ENCODE measurements around the gene MROH9.

DNA sequence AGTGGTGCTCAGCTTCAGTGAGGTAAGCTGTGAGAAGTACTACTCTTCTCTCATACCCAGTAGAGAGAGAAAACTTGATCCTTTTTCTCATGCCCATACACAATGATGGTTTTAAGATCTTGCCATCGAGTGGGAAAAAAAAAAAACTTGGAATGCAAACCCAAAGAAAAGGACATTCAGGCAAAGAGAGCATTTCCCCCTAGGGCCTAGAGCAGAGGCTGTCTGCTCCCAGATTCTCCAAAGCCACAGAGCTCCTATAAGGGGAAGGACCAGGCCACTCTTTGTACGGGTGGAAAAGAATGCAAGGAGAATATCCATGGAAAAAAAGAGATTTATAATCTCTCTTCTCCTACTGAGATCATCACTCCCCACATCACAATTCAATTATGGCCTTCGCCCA lies 34.9 kb downstream of the MROH9 start:
- TF ChIP-seq, protein P1, sequence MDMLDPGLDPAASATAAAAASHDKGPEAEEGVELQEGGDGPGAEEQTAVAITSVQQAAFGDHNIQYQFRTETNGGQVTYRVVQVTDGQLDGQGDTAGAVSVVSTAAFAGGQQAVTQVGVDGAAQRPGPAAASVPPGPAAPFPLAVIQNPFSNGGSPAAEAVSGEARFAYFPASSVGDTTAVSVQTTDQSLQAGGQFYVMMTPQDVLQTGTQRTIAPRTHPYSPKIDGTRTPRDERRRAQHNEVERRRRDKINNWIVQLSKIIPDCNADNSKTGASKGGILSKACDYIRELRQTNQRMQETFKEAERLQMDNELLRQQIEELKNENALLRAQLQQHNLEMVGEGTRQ (IDR thresholded peaks at IDR 0.05; ENCODE audit: low read depth, low read length): no peak
- TF ChIP-seq, protein P2, sequence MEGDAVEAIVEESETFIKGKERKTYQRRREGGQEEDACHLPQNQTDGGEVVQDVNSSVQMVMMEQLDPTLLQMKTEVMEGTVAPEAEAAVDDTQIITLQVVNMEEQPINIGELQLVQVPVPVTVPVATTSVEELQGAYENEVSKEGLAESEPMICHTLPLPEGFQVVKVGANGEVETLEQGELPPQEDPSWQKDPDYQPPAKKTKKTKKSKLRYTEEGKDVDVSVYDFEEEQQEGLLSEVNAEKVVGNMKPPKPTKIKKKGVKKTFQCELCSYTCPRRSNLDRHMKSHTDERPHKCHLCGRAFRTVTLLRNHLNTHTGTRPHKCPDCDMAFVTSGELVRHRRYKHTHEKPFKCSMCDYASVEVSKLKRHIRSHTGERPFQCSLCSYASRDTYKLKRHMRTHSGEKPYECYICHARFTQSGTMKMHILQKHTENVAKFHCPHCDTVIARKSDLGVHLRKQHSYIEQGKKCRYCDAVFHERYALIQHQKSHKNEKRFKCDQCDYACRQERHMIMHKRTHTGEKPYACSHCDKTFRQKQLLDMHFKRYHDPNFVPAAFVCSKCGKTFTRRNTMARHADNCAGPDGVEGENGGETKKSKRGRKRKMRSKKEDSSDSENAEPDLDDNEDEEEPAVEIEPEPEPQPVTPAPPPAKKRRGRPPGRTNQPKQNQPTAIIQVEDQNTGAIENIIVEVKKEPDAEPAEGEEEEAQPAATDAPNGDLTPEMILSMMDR (conservative IDR thresholded peaks at IDR 0.05; ENCODE audit: low read depth, low read length): no peak
- TF ChIP-seq MAZ (IDR thresholded peaks at IDR 0.05; ENCODE audit: borderline replicate concordance, low read depth, low read length) (no peak), RFX5 (IDR thresholded peaks at IDR 0.05; ENCODE audit: low read depth, low read length) (no peak), POLR2A (IDR thresholded peaks at IDR 0.05; ENCODE audit: low read depth, low read length) (no peak)

Data from IMR-90 (cell line).